Omental fat pad (tissue), 4 donors: Measurements from ENCODE around the gene MDM1. TPM values are rescaled to one million over a fixed set of nuclear protein-coding genes. Genes with fewer than 3 reads are reported as not detected.

Experiments
- ATAC-seq: fragments of 150-250 bp; one replicate; pipeline ENCODE4 v1.9.1; 2016; ENCODE audit warnings: mild to moderate bottlenecking, moderate library complexity; ENCODE audit not compliant: low FRiP score
- DNase-seq: peaks from one replicate; pipeline ENCODE4 v3.0.0-alpha.2; 2019; ENCODE audit warnings: low spot score
- total RNA-seq, 4 donors: library from RNA; depleted of rRNA; stranded (reverse); fragments of >200 nt; gene quantifications; one replicate each; pipeline ENCODE4 v1.1.0, GENCODE V29; 2016
- TF ChIP-seq, protein P1 (sequence below), 3 donors: fragments of 450-650 bp; IDR thresholded peaks; one replicate each; pipeline ENCODE4 v1.5.1; 2016 to 2017; ENCODE audit warnings: antibody characterized with exemption in 3 of 3, mild to moderate bottlenecking in 3 of 3, moderate library complexity in 2 of 3

MDM1 gene
- total RNA-seq, 4 donors from 2014 or later: 9.0 to 21.8 (median 10.0) TPM

DNA sequence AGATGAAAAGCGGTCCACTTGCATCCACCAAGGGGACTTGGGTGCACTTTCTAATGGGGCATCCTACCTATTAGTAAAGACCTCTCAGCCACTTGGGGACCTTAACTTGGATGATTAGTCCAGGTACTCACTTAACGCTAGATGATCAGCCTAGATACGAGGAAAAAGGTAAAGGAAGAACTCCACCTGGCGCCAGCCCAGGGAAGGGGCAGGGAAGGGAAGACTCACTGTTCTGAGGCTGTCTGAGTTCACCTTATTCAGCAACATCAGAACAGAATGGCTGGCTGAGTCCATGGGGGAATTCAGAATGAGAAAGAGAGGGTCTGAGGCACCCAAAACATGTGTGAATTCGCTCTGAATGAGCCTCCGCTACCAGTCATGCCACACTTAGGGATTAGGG is 85.8 kb downstream of the MDM1 start:
- ATAC-seq: peak; percentile 10
- DNase-seq: no peak
- TF ChIP-seq, protein P1, sequence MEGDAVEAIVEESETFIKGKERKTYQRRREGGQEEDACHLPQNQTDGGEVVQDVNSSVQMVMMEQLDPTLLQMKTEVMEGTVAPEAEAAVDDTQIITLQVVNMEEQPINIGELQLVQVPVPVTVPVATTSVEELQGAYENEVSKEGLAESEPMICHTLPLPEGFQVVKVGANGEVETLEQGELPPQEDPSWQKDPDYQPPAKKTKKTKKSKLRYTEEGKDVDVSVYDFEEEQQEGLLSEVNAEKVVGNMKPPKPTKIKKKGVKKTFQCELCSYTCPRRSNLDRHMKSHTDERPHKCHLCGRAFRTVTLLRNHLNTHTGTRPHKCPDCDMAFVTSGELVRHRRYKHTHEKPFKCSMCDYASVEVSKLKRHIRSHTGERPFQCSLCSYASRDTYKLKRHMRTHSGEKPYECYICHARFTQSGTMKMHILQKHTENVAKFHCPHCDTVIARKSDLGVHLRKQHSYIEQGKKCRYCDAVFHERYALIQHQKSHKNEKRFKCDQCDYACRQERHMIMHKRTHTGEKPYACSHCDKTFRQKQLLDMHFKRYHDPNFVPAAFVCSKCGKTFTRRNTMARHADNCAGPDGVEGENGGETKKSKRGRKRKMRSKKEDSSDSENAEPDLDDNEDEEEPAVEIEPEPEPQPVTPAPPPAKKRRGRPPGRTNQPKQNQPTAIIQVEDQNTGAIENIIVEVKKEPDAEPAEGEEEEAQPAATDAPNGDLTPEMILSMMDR (IDR thresholded peaks at IDR 0.05): no peak

DNA sequence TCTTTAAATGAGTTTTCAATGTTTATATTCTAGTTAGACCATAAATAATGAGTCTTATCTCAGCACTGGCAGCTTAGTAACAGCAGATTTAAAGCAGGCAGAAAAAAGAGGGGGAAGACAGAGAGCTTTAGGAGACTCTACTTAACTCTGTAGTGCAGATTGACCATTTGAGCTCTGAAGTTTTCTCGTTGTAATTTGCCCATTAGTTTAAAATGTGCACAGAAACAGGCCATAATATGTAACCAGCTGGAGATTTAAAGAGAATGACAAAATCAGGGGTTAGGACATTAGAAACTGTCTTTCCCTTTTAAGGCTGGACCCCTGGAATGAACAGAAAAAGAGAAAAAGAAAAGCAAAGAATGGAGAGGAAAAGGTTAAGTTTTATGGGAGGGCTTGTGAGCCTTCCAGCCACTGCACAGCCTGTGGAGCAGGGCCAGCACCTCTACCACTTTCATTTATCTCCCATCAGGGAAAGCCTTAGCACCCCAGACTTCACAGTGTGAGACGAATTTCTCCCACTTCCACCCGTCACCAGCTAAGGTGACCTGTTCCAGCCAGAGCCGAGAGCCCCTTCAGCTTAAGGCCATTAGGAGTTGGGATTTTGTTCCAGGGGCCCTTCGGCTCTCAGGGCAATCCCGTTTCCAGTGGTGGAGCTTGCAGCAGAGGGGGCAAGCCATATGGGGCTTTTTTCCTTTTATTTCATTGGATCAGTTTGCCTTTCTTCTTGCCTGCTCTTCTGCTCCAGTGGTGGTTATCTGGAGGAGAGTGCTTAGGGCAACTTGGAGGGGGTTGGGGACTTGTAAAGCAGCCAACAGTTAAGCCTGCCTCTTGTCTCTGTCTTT is 86.8 kb downstream of the MDM1 start:
- ATAC-seq (peak; percentile 75), DNase-seq (no peak)
- TF ChIP-seq, protein P1 (IDR thresholded peaks at IDR 0.05): no peak

Other genes with a start within 250 kb of the MDM1 start
- not detected for gene IFNG, start 172.6 kb downstream of the MDM1 start, total RNA-seq
- not detected for gene IL26, start 106.6 kb downstream of the MDM1 start, total RNA-seq
- not detected for gene IL22, start 78.8 kb downstream of the MDM1 start, total RNA-seq